ENCODE measurements around the gene UBE2E2.

Gene UBE2E2

GRCh38 chr3:23620638-23621015, 417.5 kb downstream of the UBE2E2 start:
- DNase-seq (ENCODE audit: low read depth in 2 of 2) = no peak

GRCh38 chr3:23623844-23624243, 420.7 kb downstream of the UBE2E2 start:
- no peak for DNase-seq (ENCODE audit: low read depth in 2 of 2)

- DNase-seq (ENCODE audit: low read depth in 2 of 2) = no peak
Measured at GRCh38 chr3:23624305-23624704, 421.2 kb downstream of the UBE2E2 start.

GRCh38 chr3:23626442-23626841, 423.3 kb downstream of the UBE2E2 start:
- no peak for DNase-seq (ENCODE audit: low read depth in 2 of 2)

GRCh38 chr3:23629181-23629894, 426.2 kb downstream of the UBE2E2 start:
- DNase-seq (ENCODE audit: low read depth in 2 of 2) = no peak

- no peak for DNase-seq (ENCODE audit: low read depth in 2 of 2)
Measured at GRCh38 chr3:23633261-23633960, 430.3 kb downstream of the UBE2E2 start.

- no peak for DNase-seq (ENCODE audit: low read depth in 2 of 2)
Measured at GRCh38 chr3:23637339-23637738, 434.2 kb downstream of the UBE2E2 start.

GRCh38 chr3:23640471-23641146, 437.5 kb downstream of the UBE2E2 start:
- no peak for DNase-seq (ENCODE audit: low read depth in 2 of 2)
